NCI-H1694 (cell line): ENCODE data around the gene KRT76.

Experiments used
- DNase-seq: peaks from one replicate; lab custom pipeline; 2025; lab: John Stamatoyannopoulos, UW

KRT76 gene

GRCh38 chr12:52813203-52813819 is 36.2 kb upstream of the KRT76 start:
- no peak for DNase-seq

- DNase-seq, result no peak
Observed at GRCh38 chr12:52812749-52813148, 35.6 kb upstream of the KRT76 start.

- DNase-seq, result no peak
Observed at GRCh38 chr12:52812073-52812400, 34.9 kb upstream of the KRT76 start.

DNA sequence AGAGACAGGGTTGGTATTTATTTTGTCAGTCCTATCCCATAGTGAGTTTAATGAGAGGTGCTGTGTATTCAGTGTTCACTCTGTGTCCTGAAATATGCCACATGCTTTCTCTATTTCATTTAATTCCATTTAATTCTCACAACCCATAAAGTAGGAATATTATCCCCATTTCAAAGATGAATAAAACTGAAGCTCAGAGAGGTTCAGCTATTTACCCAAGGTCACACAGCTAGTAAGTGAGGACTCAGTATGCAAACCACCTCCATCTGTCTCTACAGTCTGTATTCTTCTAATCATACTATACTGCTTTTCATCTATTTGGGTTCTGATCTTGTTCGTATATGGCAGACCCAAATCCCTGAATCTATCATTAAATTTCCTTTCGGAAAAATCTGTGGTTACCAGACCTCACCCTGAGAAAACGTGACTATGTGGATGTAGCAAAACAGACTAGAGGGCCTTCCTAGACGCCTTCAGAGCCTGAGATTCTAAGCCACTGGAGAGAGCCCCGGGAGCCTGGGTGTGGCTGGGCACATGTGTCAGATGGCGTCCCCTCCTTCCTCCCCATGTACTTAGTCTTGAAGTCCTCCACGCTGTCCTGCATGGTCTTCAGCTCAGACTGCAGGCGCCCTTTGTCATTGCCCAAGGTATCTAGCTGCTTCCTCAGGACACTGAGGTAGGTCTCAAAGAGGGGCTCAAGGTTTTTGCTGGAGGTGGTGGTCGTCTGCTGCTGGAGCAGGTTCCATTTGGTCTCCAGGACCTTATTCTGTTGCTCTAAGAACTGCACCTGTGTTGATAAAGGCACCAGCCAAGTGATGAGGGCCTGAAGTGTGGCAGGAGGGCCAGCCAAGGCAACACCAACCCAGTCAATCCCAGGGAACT is 34.3 kb upstream of the KRT76 start:
- no peak for DNase-seq

DNA sequence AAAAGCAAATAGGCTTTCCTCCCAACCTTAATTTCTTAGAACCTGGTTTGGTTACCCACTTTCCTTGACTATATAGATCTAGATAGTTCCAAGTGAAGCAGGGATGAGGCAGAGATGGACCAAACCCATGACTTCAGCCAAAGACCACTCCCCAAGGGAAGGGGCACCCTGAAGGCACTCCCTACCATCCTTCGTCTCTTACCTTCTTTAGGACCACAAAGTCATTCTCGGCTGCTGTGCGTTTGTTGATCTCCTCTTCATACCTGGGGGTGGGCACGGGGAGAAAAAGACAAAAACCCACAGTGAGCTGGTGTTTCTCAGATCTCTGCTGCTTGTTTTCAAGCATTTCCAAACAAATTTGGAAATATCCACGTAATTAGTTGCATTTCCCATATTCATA is 33.4 kb upstream of the KRT76 start:
- DNase-seq, result no peak

GRCh38 chr12:52809166-52809565 is 32.0 kb upstream of the KRT76 start:
- DNase-seq, result no peak

DNA sequence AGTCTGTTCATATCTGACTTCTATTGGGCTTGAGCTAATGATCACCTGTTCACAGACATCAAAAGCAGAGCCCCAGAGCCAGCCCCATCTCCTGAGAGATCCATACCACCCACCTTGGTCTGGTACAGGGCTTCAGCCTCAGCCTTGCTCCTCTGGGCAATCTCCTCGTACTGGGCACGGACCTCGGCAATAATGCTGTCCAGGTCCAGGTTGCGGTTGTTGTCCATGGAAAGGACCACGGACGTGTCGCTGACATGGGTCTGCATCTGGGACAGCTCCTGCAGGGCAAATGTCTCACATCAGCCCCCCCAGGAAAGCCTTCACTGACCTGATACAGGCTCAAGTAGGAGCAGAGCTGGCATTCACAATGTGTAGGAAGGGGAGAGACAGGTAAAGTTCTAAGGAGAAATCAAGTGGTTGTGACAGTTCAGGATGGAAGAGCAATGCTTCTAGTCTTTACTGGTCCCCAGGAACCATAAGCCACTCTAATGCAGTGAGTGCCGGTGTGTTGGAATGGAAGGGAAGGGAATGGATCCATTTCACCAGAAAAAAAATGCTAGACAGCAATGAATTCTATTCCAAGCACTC is 31.5 kb upstream of the KRT76 start:
- DNase-seq, result no peak

- no peak for DNase-seq
Observed at GRCh38 chr12:52807544-52808470, 30.7 kb upstream of the KRT76 start.

DNA sequence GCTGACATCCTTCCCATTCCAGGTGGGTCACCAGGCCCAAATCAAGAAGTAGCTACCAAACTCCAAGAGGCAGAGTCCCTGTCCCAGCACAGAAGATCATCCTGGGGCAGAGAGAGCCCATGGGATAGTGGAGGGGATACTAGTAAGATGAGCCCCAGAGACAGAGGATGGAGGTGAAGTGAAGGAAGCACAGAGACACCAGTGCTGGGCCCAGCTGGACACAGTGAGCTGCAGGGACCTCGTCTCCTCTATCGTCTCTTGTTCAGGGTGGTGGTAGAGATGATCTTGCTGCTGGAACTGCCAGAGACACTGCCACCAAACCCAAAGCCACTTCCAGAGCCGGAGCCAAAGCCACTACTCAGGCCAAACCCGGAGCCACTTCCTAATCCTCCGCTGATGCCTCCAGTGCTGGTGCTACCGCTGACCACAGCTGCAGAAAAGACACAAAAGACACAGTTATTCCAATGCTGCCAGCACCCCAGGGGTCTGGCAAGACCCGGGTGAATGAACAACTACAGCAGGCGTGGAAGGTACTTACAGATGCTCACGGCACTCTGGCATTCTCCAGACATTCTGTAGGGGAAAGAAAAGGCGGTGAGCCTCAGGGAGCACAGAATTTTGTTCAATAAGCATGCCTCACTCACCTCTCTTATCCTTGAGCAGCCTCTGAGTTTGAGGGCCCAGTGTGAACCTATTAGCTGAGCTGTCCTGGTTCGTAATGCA is 29.8 kb upstream of the KRT76 start:
- DNase-seq, result no peak

GRCh38 chr12:52806169-52806811 is 29.1 kb upstream of the KRT76 start:
- DNase-seq, result no peak

DNA sequence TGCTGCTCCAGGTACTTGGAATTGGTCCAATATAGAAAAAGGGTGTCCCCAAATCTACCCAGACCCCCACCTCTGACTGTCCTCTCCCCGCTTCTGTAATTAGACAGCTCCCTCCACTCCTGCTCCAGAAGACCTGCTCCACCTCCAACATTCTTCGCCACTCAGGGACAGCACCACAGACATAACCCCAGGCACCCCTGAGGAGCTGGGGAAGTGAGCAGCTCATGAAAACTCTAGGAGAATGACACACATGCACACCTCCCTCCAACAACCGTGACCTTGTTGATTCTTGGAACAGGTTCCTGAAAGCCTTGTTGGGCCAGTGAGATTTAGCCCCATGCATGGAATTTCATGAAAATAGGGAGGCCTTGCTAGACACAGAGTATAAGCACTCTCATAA is 28.6 kb upstream of the KRT76 start:
- DNase-seq, result no peak

DNA sequence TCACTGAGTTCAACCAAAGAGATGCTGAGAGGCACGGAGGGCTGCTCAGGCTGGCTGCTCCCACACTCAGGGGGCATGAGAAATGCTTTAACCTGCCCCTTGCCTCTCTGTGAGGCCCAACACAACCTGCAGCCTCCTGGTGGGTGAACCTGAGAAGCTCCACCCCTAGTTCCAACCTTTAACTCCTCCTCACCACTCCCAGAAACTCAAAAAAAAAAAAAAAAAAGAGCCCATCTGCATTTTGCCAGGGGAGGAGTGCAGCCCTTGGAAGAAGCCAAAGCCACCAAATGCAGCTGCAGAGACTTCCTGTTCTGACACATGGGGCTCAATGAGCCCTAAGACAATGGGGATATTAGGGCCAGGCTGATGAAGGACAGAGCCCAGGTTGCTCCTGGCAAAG is 27.9 kb upstream of the KRT76 start:
- no peak for DNase-seq

GRCh38 chr12:52802442-52802841 is 25.3 kb upstream of the KRT76 start:
- no peak for DNase-seq

GRCh38 chr12:52801773-52802172 is 24.6 kb upstream of the KRT76 start:
- no peak for DNase-seq

GRCh38 chr12:52800259-52800917 is 23.2 kb upstream of the KRT76 start:
- no peak for DNase-seq

DNA sequence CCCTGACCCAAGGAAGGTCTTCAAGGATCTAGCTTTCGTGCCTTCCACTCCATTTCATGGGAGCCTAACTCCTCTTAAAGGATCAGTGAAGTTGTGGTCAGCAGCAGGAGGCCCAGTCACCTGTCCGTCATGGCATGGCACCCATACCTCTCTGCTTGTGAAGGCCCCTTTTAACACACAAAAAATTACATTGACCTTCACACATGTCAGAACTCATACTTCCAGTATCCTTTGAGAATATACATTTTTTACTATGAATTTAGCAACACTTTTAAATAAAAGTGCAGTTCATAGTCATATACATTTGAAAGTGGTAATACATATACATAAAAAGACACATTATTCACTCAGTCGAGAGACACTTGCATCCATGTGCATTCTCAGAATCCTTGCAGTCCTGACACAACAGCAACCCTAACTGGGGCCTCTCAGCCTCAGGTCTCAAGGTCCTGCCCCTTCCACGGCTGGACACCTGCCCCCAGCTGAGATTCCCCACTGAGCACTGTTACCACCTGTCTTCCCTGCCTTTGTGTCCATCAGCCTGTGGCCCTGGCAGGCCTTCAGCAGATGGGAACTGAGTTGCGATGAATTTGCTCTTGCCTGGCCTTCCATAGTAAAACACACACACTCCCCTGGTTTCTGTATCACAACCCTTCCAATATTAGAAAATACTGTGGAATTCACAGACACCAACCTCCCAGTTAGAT is 22.5 kb upstream of the KRT76 start:
- no peak for DNase-seq

- DNase-seq, result no peak
Observed at GRCh38 chr12:52798671-52799504, 21.7 kb upstream of the KRT76 start.

- no peak for DNase-seq
Observed at GRCh38 chr12:52798003-52798670, 21.0 kb upstream of the KRT76 start.

DNA sequence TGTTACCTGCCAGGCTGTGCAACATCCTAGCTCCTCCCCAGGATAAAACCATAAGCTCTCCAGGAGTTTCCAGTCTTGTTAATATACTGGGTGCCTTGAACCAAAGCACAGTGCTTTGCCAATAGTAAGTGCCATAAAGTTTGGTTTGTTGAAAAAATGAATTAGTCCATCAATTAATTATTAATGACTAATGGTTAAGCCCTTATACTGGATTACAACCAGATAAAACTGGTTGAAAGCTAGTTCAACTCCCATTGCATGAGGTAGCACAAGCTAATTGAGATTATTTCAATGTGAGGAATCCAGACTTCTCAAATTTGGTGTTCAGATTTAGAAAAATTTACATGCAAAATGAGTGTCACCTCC is 20.4 kb upstream of the KRT76 start:
- DNase-seq, result no peak
